ENCODE measurements around the gene ACSL3.
"Not testable (repeated sequence)": the region's sequence is repeated elsewhere in the genome, so short reads cannot be mapped to it uniquely, and the experiment has no call there.

The ACSL3 gene

GRCh38 chr2:222979484-222979883 is 118.6 kb downstream of the ACSL3 start:
- DNase-seq, result no peak

- DNase-seq, result no peak
Observed at GRCh38 chr2:222982010-222982908, 121.4 kb downstream of the ACSL3 start.

GRCh38 chr2:222982909-222983265 is 122.1 kb downstream of the ACSL3 start:
- no peak for DNase-seq

- DNase-seq, result no peak
Observed at GRCh38 chr2:222984908-222985307, 124.1 kb downstream of the ACSL3 start.

- DNase-seq, result no peak
Observed at GRCh38 chr2:222989431-222989830, 128.6 kb downstream of the ACSL3 start.

- DNase-seq, result not testable (repeated sequence)
Observed at GRCh38 chr2:222990206-222990605, 129.4 kb downstream of the ACSL3 start.

- no peak for DNase-seq
Observed at GRCh38 chr2:222992137-222992536, 131.3 kb downstream of the ACSL3 start.

All from CD4-positive, alpha-beta T cell treated with Interleukin-6 for 4 hours (primary cell).